Left ventricle myocardium inferior (tissue), 1 donor: ENCODE results near the gene COPS2. TPM values are rescaled to one million over a fixed set of nuclear protein-coding genes. Genes with fewer than 3 reads are reported as not detected.

Experiments
- DNase-seq: peaks from one replicate; pipeline ENCODE4 v3.0.0-alpha.2; 2020
- H3K27ac ChIP-seq: fragments of 200-600 bp; replicated peaks from 2 replicates; pipeline ENCODE4 v1.8.0; 2021
- H3K27me3 ChIP-seq: fragments of 200-600 bp; 2 replicates; pipeline ENCODE4 v1.8.0; 2021; ENCODE audit warnings: low read depth
- H3K36me3 ChIP-seq: fragments of 200-600 bp; 2 replicates; pipeline ENCODE4 v1.8.0; 2021
- H3K4me1 ChIP-seq: fragments of 200-600 bp; 2 replicates; pipeline ENCODE4 v1.8.0; 2021
- H3K4me3 ChIP-seq: fragments of 200-600 bp; 2 replicates; pipeline ENCODE4 v1.8.0; 2021; ENCODE audit warnings: mild to moderate bottlenecking, moderate library complexity
- H3K9me3 ChIP-seq: fragments of 200-600 bp; replicated peaks from 2 replicates; pipeline ENCODE4 v1.8.0; 2021
- intact Hi-C: fragments of 100-400 bp; cut with micrococcal nuclease; formaldehyde crosslinking; loops from one replicate; pipeline ENCODE4 v1.11.0; 2022
- total RNA-seq: library from RNA; stranded (reverse); fragmentation: NEBNext Ultra II Directional; extraction: Animal tissue kit (Norgen Biotek cat#: 25700); gene quantifications from one replicate; pipeline ENCODE4 v1.2.1, GENCODE V29; 2021
- TF ChIP-seq, protein P1 (sequence below): fragments of 200-600 bp; IDR thresholded peaks from 2 replicates; pipeline ENCODE4 v1.8.0; 2021; ENCODE audit warnings: antibody characterized with exemption, mild to moderate bottlenecking, borderline replicate concordance
- donor health status: DM: no; HTN: yes; CAD: no; lungs with severe emphysema.

The COPS2 gene
- total RNA-seq, 1 donor from 2014 or later: 79.5 TPM

DNA sequence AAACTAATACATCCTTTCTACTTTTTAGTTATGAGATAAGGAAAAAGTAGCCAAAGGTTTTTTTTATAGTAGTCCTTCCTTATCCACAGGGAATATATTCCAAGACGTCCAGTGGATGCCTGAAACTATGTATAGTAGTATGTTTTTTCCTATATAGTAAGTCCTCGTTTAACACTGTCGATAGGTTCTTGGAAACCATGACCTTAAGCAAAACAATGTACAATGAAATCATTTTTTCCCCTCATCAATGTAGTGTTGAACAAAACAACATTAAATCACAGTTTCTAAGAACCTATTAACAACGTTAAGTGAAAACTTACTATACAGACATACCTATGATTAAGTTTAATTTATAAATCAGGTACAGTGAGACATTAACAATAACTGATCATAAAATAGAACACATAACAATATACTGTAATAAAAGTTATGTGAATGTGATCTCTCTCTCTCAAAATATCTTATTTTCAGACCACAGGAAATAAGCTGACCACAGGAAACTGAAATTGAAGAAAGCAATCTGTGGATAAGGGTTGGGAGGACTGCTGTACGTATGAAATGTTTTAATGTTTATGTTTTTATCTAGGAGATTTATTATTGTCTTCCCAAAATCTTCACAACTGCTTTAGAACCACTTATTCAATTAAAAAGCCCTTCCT lies 20.6 kb downstream of the COPS2 start:
- no peak for DNase-seq
- Histone ChIP-seq H3K4me3 (no peak overlapping the region), H3K4me1 (peaks cover 11% of the 10 kb centered on the region), H3K27me3 (no peaks in the 10 kb centered on the region), H3K36me3 (peaks cover 93% of the 10 kb centered on the region), H3K9me3 (no peaks in the 10 kb centered on the region), H3K27ac (no peak overlapping the region)
- intact Hi-C loops: loop anchor here (10.0 kb wide), 1 partner anchor 90 kb away; the partner anchor contains the start of gene SECISBP2L
- TF ChIP-seq, protein P1, sequence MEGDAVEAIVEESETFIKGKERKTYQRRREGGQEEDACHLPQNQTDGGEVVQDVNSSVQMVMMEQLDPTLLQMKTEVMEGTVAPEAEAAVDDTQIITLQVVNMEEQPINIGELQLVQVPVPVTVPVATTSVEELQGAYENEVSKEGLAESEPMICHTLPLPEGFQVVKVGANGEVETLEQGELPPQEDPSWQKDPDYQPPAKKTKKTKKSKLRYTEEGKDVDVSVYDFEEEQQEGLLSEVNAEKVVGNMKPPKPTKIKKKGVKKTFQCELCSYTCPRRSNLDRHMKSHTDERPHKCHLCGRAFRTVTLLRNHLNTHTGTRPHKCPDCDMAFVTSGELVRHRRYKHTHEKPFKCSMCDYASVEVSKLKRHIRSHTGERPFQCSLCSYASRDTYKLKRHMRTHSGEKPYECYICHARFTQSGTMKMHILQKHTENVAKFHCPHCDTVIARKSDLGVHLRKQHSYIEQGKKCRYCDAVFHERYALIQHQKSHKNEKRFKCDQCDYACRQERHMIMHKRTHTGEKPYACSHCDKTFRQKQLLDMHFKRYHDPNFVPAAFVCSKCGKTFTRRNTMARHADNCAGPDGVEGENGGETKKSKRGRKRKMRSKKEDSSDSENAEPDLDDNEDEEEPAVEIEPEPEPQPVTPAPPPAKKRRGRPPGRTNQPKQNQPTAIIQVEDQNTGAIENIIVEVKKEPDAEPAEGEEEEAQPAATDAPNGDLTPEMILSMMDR: no peak

DNA sequence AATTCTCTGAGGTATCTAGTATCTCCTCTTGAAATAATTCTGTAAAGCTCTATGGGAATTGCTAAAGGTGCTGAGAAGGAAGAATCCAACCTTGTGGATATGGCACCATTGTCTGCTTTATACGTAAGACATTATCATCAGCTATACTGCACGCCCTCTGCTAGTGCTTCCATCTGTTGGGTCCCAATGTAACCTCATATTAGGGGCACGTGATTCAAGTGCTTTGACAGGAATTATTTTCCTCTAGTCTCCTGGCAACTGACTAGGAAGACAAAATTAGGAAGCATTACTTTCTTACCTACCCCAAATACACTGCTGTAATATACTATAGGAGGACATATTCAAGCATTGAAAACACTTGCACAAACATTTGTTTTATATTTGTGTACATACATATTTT lies 24.0 kb downstream of the COPS2 start:
- Histone ChIP-seq H3K4me1 (peaks cover 11% of the 10 kb centered on the region), H3K36me3 (peaks cover 96% of the 10 kb centered on the region), H3K9me3 (no peaks in the 10 kb centered on the region), H3K4me3 (no peak overlapping the region), H3K27me3 (no peaks in the 10 kb centered on the region), H3K27ac (peak overlapping the region; percentile 4)
- DNase-seq: no peak
- TF ChIP-seq, protein P1: no peak
- intact Hi-C loops: loop anchor here (10.0 kb wide), 1 partner anchor 87 kb away; the partner anchor contains the start of gene SECISBP2L

- peaks cover 12% of the 10 kb centered on the region for H3K4me1 ChIP-seq
- TF ChIP-seq, protein P1: no peak
- no peak overlapping the region for H3K27ac ChIP-seq
- H3K4me3 ChIP-seq: no peak overlapping the region
- intact Hi-C loops: no loop called here
- peaks cover 43% of the 10 kb centered on the region for H3K36me3 ChIP-seq
- no peak for DNase-seq
- H3K27me3 ChIP-seq: no peaks in the 10 kb centered on the region
- H3K9me3 ChIP-seq: no peaks in the 10 kb centered on the region
Measured at GRCh38 chr15:49124371-49124770, 31.0 kb downstream of the COPS2 start.

GRCh38 chr15:49122541-49123062 lies 32.8 kb downstream of the COPS2 start:
- intact Hi-C loops: no loop called here
- no peak overlapping the region for H3K4me3 ChIP-seq
- no peaks in the 10 kb centered on the region for H3K27me3 ChIP-seq
- H3K27ac ChIP-seq: peak overlapping the region; percentile 20
- TF ChIP-seq, protein P1: no peak
- H3K4me1 ChIP-seq: peaks cover 12% of the 10 kb centered on the region
- H3K36me3 ChIP-seq: peaks cover 26% of the 10 kb centered on the region
- H3K9me3 ChIP-seq: no peaks in the 10 kb centered on the region
- no peak for DNase-seq

DNA sequence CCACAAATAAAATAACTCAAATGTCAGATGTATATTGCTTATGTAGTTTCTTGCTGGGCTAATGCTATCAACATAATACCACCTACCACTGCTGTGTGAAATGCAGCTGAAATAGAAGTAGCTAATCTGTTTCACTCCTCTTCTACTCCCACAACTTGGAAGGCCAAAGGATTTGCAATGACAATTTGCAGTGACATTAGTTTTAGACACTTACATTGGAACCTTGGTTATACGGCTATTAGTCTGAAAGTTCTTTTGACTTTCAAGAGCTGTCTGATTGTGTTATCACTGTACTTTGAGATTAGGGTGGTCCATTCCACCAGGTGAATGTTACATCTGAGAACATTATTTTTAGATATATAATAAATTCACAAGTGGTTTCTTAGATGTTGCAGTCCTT lies 33.5 kb downstream of the COPS2 start:
- Histone ChIP-seq H3K27me3 (no peaks in the 10 kb centered on the region), H3K36me3 (peaks cover 19% of the 10 kb centered on the region), H3K4me1 (peaks cover 12% of the 10 kb centered on the region), H3K27ac (peak overlapping the region; percentile 20), H3K4me3 (no peak overlapping the region), H3K9me3 (no peaks in the 10 kb centered on the region)
- TF ChIP-seq, protein P1: no peak
- intact Hi-C loops: no loop called here
- no peak for DNase-seq
